Measurements from ENCODE around the gene SYVN1. TPM values are rescaled to one million over a fixed set of nuclear protein-coding genes. Genes with fewer than 3 reads are reported as not detected.

Gene SYVN1
- polyA plus RNA-seq, 1 of the 3 experiments (the other 2 are of a cell fraction) = 31.9 TPM

GRCh38 chr11:65167656-65168055 lies 33.3 kb upstream of the SYVN1 start:
- Histone ChIP-seq H3F3A (replicated peaks; ENCODE audit: insufficient read depth) (peaks cover 2% of the 10 kb centered on the region), H3K4me2 (no peak overlapping the region), H3K9me2 (no peaks in the 10 kb centered on the region), H3K9ac (no peak overlapping the region), H4K20me1 (ENCODE audit: insufficient read depth) (no peaks in the 10 kb centered on the region), H3K9me3 (no peaks in the 10 kb centered on the region), H3K79me2 (ENCODE audit: insufficient read depth) (no peaks in the 10 kb centered on the region), H3K36me3 (replicated peaks in 1 of 2; ENCODE audit: control insufficient read depth in 1 of 2, insufficient read depth in 2 of 2, low read length in 1 of 2) (no peaks in the 10 kb centered on the region), H2AFZ (ENCODE audit: low read depth) (no peak overlapping the region), H3K27ac (ENCODE audit: low read depth in 2 of 2, low read length in 1 of 2) (no peak overlapping the region), H3K4me3 (ENCODE audit: low read depth in 2 of 2, low read length in 1 of 2) (no peak overlapping the region), H3K4me1 (ENCODE audit: control insufficient read depth in 1 of 2, insufficient read depth in 2 of 2, low read depth in 1 of 2, low read length in 1 of 2) (no peaks in the 10 kb centered on the region; a peak in 1 of 4 replicates), H3K27me3 (ENCODE audit: insufficient read depth) (no peaks in the 10 kb centered on the region)
- ChIA-PET CTCF (interaction anchor here (1.2 kb wide), 1 partner anchor 56 kb away, joined by 3 read pairs; the partner anchor contains the start of gene TM7SF2), POLR2A (no interaction called here)
- no peak for DNase-seq
- no peak for TF ChIP-seq CHD2 (IDR thresholded peaks at IDR 0.05; ENCODE audit: low read length, partially characterized antibody)
- TF ChIP-seq USF2 (IDR thresholded peaks at IDR 0.05; ENCODE audit: borderline replicate concordance, low read depth, low read length) = no peak
- 79% methylated on average over 3 of the region's 3 CpGs for WGBS (ENCODE audit: low lambda C conversion rate)

- CTCF ChIA-PET = interaction anchor here (1.2 kb wide), 1 partner anchor 55 kb away, joined by 3 read pairs; the partner anchor contains the start of gene TM7SF2
- TF ChIP-seq RXRA (IDR thresholded peaks at IDR 0.05; ENCODE audit: borderline replicate concordance, low read depth) = no peak
- TF ChIP-seq FOSL2 (IDR thresholded peaks at IDR 0.05; ENCODE audit: borderline replicate concordance, low read depth) = no peak
- no peak for TF ChIP-seq SIN3A (IDR thresholded peaks at IDR 0.05; ENCODE audit: borderline replicate concordance, low read depth, low read length)
- TF ChIP-seq FOXM1 (IDR thresholded peaks at IDR 0.05; ENCODE audit: low read depth) = no peak
- TF ChIP-seq EZH2phosphoT487 (IDR thresholded peaks at IDR 0.05; ENCODE audit: borderline replicate concordance, low read depth) = no peak
- no peak for TF ChIP-seq MXI1 (IDR thresholded peaks at IDR 0.05; ENCODE audit: low read depth, low read length)
- no peak for TF ChIP-seq RFX5 (IDR thresholded peaks at IDR 0.05; ENCODE audit: low read length)
- TF ChIP-seq NFIC (IDR thresholded peaks at IDR 0.05; ENCODE audit: borderline replicate concordance) = no peak
- TF ChIP-seq EP300 (IDR thresholded peaks at IDR 0.05; ENCODE audit: borderline replicate concordance in 1 of 2, low read depth in 1 of 2, low read length in 1 of 2) = no peak
- no peak for TF ChIP-seq TCF12 (IDR thresholded peaks at IDR 0.05)
- no peak for TF ChIP-seq MEF2A (IDR thresholded peaks at IDR 0.05; ENCODE audit: borderline replicate concordance, low read depth)
- no peak for TF ChIP-seq CTCF (IDR thresholded peaks at IDR 0.05)
- no peak for TF ChIP-seq SMC3 (IDR thresholded peaks at IDR 0.05; ENCODE audit: low read depth, low read length)
- TF ChIP-seq REST (IDR thresholded peaks at IDR 0.05; ENCODE audit: low read depth, low read length) = no peak
- TF ChIP-seq TAF1 (IDR thresholded peaks at IDR 0.05; ENCODE audit: borderline replicate concordance, low read depth, low read length) = no peak
- no peaks in the 10 kb centered on the region for H3K9me2 ChIP-seq
- POLR2A ChIA-PET = no interaction called here
- no peaks in the 10 kb centered on the region for H3K36me3 ChIP-seq (replicated peaks in 1 of 2; ENCODE audit: control insufficient read depth in 1 of 2, insufficient read depth in 2 of 2, low read length in 1 of 2)
- peaks cover 2% of the 10 kb centered on the region for H3F3A ChIP-seq (replicated peaks; ENCODE audit: insufficient read depth)
- no peaks in the 10 kb centered on the region for H3K79me2 ChIP-seq (ENCODE audit: insufficient read depth)
- H3K9ac ChIP-seq = no peak overlapping the region
- no peak overlapping the region for H3K4me2 ChIP-seq
- H3K4me3 ChIP-seq (ENCODE audit: low read depth in 2 of 2, low read length in 1 of 2) = no peak overlapping the region
- H3K4me1 ChIP-seq (ENCODE audit: control insufficient read depth in 1 of 2, insufficient read depth in 2 of 2, low read depth in 1 of 2, low read length in 1 of 2) = no peaks in the 10 kb centered on the region; a peak in 1 of 4 replicates
- no peak for DNase-seq
- H3K27me3 ChIP-seq (ENCODE audit: insufficient read depth) = no peaks in the 10 kb centered on the region
- H2AFZ ChIP-seq (ENCODE audit: low read depth) = no peak overlapping the region
- no peaks in the 10 kb centered on the region for H4K20me1 ChIP-seq (ENCODE audit: insufficient read depth)
- 82% methylated on average over 3 of the region's 3 CpGs for WGBS (ENCODE audit: low lambda C conversion rate)
- no peaks in the 10 kb centered on the region for H3K9me3 ChIP-seq
- no peak overlapping the region for H3K27ac ChIP-seq (ENCODE audit: low read depth in 2 of 2, low read length in 1 of 2)
Observed at GRCh38 chr11:65166893-65167292, 32.6 kb upstream of the SYVN1 start.
